ENCODE data around the gene PEX14. TPM values are rescaled to one million over a fixed set of nuclear protein-coding genes. Genes with fewer than 3 reads are reported as not detected.

Gene PEX14
- total and polyA plus RNA-seq, 2 experiments from 2014 or later, result 17.6 to 19.6 TPM

DNA sequence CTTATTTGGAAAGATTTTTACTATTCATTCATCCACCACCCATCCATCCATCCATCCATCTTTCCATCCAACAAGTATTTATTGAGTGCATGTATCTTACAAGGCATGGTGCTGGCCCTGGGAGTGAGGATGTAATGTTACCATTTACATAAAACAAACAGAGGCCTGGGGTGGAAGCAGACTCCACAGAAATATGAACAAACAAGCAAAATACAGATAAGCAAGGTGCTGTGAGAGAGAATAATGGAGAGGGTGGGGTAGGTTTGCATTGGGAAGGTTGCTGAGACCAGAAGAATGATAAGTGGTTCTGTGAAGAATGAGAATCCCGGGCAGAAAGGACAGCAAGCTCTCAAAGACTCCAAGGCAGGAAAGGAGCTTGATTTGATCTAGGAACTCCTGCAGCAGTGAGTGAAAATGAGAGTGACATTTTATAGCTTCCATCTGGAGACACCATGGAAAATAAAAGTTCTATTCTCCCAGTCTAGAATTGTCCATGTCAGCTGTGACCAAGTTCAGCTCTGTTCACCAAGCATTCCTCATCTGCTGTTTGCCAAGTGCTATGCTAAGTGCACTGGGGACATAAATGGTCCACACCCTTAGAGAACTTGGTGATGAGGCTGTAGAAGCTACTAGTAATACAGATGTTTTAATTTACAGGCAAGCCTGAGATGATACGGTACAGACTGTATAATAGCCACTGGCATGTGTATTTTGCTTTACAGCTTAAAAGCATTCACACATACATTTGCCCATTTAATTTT is 75.3 kb downstream of the PEX14 start:
- H3K27ac Mint-ChIP-seq, result no peak overlapping the region
- H2AFZ ChIP-seq, result no peak overlapping the region
- no peak for ATAC-seq
- no peak overlapping the region for H3K4me3 Mint-ChIP-seq
- H3K27me3 ChIP-seq (ENCODE audit: insufficient read depth), result no peaks in the 10 kb centered on the region
- H3K27me3 Mint-ChIP-seq (ENCODE audit: insufficient read depth, low read depth, poor library complexity), result peaks cover 3% of the 10 kb centered on the region
- peak overlapping the region; percentile 39; the same call in 1 of the 2 replicates for H3K4me2 ChIP-seq
- no peaks in the 10 kb centered on the region for H3K36me3 ChIP-seq (ENCODE audit: insufficient read depth)
- H3K4me1 Mint-ChIP-seq, result peaks cover 24% of the 10 kb centered on the region
- no peaks in the 10 kb centered on the region for H3F3A ChIP-seq (replicated peaks; ENCODE audit: low read depth)
- no peaks in the 10 kb centered on the region for H3K9me2 ChIP-seq (ENCODE audit: insufficient read depth)
- H3K79me2 ChIP-seq (replicated peaks; ENCODE audit: insufficient read depth), result peaks cover 2% of the 10 kb centered on the region; the same call in 1 of the 2 replicates
- H3K9me3 Mint-ChIP-seq, result no peaks in the 10 kb centered on the region
- H3K27ac ChIP-seq (ENCODE audit: low read depth), result no peak overlapping the region
- TF ChIP-seq, protein P1, sequence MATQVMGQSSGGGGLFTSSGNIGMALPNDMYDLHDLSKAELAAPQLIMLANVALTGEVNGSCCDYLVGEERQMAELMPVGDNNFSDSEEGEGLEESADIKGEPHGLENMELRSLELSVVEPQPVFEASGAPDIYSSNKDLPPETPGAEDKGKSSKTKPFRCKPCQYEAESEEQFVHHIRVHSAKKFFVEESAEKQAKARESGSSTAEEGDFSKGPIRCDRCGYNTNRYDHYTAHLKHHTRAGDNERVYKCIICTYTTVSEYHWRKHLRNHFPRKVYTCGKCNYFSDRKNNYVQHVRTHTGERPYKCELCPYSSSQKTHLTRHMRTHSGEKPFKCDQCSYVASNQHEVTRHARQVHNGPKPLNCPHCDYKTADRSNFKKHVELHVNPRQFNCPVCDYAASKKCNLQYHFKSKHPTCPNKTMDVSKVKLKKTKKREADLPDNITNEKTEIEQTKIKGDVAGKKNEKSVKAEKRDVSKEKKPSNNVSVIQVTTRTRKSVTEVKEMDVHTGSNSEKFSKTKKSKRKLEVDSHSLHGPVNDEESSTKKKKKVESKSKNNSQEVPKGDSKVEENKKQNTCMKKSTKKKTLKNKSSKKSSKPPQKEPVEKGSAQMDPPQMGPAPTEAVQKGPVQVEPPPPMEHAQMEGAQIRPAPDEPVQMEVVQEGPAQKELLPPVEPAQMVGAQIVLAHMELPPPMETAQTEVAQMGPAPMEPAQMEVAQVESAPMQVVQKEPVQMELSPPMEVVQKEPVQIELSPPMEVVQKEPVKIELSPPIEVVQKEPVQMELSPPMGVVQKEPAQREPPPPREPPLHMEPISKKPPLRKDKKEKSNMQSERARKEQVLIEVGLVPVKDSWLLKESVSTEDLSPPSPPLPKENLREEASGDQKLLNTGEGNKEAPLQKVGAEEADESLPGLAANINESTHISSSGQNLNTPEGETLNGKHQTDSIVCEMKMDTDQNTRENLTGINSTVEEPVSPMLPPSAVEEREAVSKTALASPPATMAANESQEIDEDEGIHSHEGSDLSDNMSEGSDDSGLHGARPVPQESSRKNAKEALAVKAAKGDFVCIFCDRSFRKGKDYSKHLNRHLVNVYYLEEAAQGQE (IDR thresholded peaks at IDR 0.05; ENCODE audit: unreplicated experiment), result no peak
- TF ChIP-seq ZNF331 (CRISPR knock-in tag; IDR thresholded peaks at IDR 0.05; ENCODE audit: low read depth), result no peak
- TF ChIP-seq, protein P2, sequence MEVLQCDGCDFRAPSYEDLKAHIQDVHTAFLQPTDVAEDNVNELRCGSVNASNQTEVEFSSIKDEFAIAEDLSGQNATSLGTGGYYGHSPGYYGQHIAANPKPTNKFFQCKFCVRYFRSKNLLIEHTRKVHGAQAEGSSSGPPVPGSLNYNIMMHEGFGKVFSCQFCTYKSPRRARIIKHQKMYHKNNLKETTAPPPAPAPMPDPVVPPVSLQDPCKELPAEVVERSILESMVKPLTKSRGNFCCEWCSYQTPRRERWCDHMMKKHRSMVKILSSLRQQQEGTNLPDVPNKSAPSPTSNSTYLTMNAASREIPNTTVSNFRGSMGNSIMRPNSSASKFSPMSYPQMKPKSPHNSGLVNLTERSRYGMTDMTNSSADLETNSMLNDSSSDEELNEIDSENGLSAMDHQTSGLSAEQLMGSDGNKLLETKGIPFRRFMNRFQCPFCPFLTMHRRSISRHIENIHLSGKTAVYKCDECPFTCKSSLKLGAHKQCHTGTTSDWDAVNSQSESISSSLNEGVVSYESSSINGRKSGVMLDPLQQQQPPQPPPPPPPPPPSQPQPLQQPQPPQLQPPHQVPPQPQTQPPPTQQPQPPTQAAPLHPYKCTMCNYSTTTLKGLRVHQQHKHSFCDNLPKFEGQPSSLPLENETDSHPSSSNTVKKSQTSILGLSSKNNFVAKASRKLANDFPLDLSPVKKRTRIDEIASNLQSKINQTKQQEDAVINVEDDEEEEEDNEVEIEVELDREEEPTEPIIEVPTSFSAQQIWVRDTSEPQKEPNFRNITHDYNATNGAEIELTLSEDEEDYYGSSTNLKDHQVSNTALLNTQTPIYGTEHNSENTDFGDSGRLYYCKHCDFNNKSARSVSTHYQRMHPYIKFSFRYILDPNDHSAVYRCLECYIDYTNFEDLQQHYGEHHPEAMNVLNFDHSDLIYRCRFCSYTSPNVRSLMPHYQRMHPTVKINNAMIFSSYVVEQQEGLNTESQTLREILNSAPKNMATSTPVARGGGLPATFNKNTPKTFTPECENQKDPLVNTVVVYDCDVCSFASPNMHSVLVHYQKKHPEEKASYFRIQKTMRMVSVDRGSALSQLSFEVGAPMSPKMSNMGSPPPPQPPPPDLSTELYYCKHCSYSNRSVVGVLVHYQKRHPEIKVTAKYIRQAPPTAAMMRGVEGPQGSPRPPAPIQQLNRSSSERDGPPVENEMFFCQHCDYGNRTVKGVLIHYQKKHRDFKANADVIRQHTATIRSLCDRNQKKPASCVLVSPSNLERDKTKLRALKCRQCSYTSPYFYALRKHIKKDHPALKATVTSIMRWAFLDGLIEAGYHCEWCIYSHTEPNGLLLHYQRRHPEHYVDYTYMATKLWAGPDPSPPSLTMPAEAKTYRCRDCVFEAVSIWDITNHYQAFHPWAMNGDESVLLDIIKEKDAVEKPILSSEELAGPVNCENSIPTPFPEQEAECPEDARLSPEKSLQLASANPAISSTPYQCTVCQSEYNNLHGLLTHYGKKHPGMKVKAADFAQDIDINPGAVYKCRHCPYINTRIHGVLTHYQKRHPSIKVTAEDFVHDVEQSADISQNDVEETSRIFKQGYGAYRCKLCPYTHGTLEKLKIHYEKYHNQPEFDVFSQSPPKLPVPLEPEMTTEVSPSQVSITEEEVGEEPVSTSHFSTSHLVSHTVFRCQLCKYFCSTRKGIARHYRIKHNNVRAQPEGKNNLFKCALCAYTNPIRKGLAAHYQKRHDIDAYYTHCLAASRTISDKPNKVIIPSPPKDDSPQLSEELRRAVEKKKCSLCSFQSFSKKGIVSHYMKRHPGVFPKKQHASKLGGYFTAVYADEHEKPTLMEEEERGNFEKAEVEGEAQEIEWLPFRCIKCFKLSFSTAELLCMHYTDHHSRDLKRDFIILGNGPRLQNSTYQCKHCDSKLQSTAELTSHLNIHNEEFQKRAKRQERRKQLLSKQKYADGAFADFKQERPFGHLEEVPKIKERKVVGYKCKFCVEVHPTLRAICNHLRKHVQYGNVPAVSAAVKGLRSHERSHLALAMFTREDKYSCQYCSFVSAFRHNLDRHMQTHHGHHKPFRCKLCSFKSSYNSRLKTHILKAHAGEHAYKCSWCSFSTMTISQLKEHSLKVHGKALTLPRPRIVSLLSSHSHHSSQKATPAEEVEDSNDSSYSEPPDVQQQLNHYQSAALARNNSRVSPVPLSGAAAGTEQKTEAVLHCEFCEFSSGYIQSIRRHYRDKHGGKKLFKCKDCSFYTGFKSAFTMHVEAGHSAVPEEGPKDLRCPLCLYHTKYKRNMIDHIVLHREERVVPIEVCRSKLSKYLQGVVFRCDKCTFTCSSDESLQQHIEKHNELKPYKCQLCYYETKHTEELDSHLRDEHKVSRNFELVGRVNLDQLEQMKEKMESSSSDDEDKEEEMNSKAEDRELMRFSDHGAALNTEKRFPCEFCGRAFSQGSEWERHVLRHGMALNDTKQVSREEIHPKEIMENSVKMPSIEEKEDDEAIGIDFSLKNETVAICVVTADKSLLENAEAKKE (CRISPR knock-in tag; IDR thresholded peaks at IDR 0.05), result no peak
- no peak overlapping the region for H3K4me3 ChIP-seq
- no peaks in the 10 kb centered on the region; the same call in 2 of the 3 replicates for H3K36me3 Mint-ChIP-seq (ENCODE audit: low read depth)
- H3K4me1 ChIP-seq (ENCODE audit: insufficient read depth), result peaks cover 27% of the 10 kb centered on the region
- peaks cover 3% of the 10 kb centered on the region; the same call in 1 of the 2 replicates for H4K20me1 ChIP-seq (replicated peaks; ENCODE audit: insufficient read depth)
- no peak for DNase-seq (ENCODE audit: low spot score)

Data from GM23338 (cell line).